ENCODE data around the gene RBM19. TPM values are rescaled to one million over a fixed set of nuclear protein-coding genes. Genes with fewer than 3 reads are reported as not detected.

RBM19 gene
- total RNA-seq = 10 to 100 TPM; 23.3 to 33.6 TPM
- 10 to 100 TPM; 17.9 to 20.4 TPM for polyA plus RNA-seq
- long read RNA-seq, donor 1, full-length matches to known transcripts = 1 of 1 reads
- long read RNA-seq, donor 1, partial matches to known transcripts = 0 of 1 reads
- long read RNA-seq, donor 1, other reads (novel, unspliced or antisense) = 0 of 1 reads
- long read RNA-seq, donor 2, full-length matches to known transcripts = 1 of 1 reads
- long read RNA-seq, donor 2, partial matches to known transcripts = 0 of 1 reads
- long read RNA-seq, donor 2, other reads (novel, unspliced or antisense) = 0 of 1 reads
- long read RNA-seq, donor 3 = 0 reads
- long read RNA-seq, donor 4 = 0 reads
- long read RNA-seq, donor 5 = 0 reads

GRCh38 chr12:113965951-113966797 lies at the start of gene RBM19:
Gene RBM19, minus strand, starts transcription at chr12:113966325. Its CDS starts 98 bp downstream, at chr12:113966227.
- H3K9ac ChIP-seq (ENCODE audit: insufficient read depth in 1 of 2, low read length in 2 of 2) = peak within 1 kb of the TSS; percentile 56 to 87
- ATAC-seq (ENCODE audit: insufficient read depth, low FRiP score) (peak; percentile 100), DNase-seq (peak; percentile 99)
- H3K36me3 ChIP-seq (ENCODE audit: control insufficient read depth in 4 of 4, insufficient read depth in 4 of 4, low read length in 4 of 4) = peaks cover 6 to 18% (median 11%) of the 10 kb centered on the region in 4 donors
- H3K27me3 ChIP-seq (ENCODE audit: control insufficient read depth in 3 of 3, insufficient read depth in 3 of 3, low read length in 2 of 3) = no peaks in the 10 kb centered on the region
- peak; percentile 77 for TF ChIP-seq CTCF (IDR thresholded peaks at IDR 0.05; ENCODE audit: control extremely low read depth, extremely low read depth)
- peak within 1 kb of the TSS; percentile 94 for H3K4me3 ChIP-seq
- H3K4me1 ChIP-seq (ENCODE audit: control insufficient read depth in 5 of 5, insufficient read depth in 5 of 5, low read length in 5 of 5) = peaks cover 0 to 8% (median 0%) of the 10 kb centered on the region in 5 donors
- 0% methylated on average over 46 of the region's 46 CpGs for WGBS, 2 donors
- peak within 1 kb of the TSS; percentile 35 to 40 for H3K27ac ChIP-seq (ENCODE audit: low read depth in 1 of 2, low read length in 1 of 2)
- no peaks in the 10 kb centered on the region for H3K9me3 ChIP-seq (ENCODE audit: control insufficient read depth in 4 of 4, insufficient read depth in 3 of 4, low read length in 3 of 4)

- no peak for ATAC-seq (ENCODE audit: insufficient read depth, low FRiP score)
- H3K4me1 ChIP-seq (ENCODE audit: control insufficient read depth in 5 of 5, insufficient read depth in 5 of 5, low read length in 5 of 5) = no peaks in the 10 kb centered on the region
- H3K27ac ChIP-seq (ENCODE audit: low read depth in 1 of 2, low read length in 1 of 2) = no peak overlapping the region
- WGBS, 2 donors = 35 to 41% methylated on average over 7 of the region's 7 CpGs
- TF ChIP-seq CTCF (IDR thresholded peaks at IDR 0.05; ENCODE audit: control extremely low read depth, extremely low read depth) = no peak
- no peak for DNase-seq
- peaks cover 0 to 21% (median 0%) of the 10 kb centered on the region in 3 donors for H3K27me3 ChIP-seq (ENCODE audit: control insufficient read depth in 3 of 3, insufficient read depth in 3 of 3, low read length in 2 of 3)
- no peaks in the 10 kb centered on the region for H3K9me3 ChIP-seq (ENCODE audit: control insufficient read depth in 4 of 4, insufficient read depth in 3 of 4, low read length in 3 of 4)
- H3K9ac ChIP-seq (ENCODE audit: insufficient read depth in 1 of 2, low read length in 2 of 2) = no peak overlapping the region
- no peaks in the 10 kb centered on the region for H3K36me3 ChIP-seq (ENCODE audit: control insufficient read depth in 4 of 4, insufficient read depth in 4 of 4, low read length in 4 of 4)
- no peak overlapping the region for H3K4me3 ChIP-seq
Observed at GRCh38 chr12:114015851-114016250, 49.7 kb upstream of the RBM19 start.

- peak in 2 of 3 donors; percentile 47 to 52 for DNase-seq
- WGBS, 2 donors = 49 to 53% methylated on average over 6 of the region's 6 CpGs
Observed at GRCh38 chr12:114013575-114014345, 47.6 kb upstream of the RBM19 start.

More at GRCh38 chr12:114013575-114014345, 47.6 kb upstream of the RBM19 start:
- Histone ChIP-seq H3K4me3 (no peak overlapping the region), H3K9me3 (ENCODE audit: control insufficient read depth in 4 of 4, insufficient read depth in 3 of 4, low read length in 3 of 4) (no peaks in the 10 kb centered on the region), H3K9ac (ENCODE audit: insufficient read depth in 1 of 2, low read length in 2 of 2) (no peak overlapping the region), H3K36me3 (ENCODE audit: control insufficient read depth in 4 of 4, insufficient read depth in 4 of 4, low read length in 4 of 4) (no peaks in the 10 kb centered on the region), H3K27ac (ENCODE audit: low read depth in 1 of 2, low read length in 1 of 2) (no peak overlapping the region), H3K27me3 (ENCODE audit: control insufficient read depth in 3 of 3, insufficient read depth in 3 of 3, low read length in 2 of 3) (peaks cover 0 to 12% (median 0%) of the 10 kb centered on the region in 3 donors), H3K4me1 (ENCODE audit: control insufficient read depth in 5 of 5, insufficient read depth in 5 of 5, low read length in 5 of 5) (no peaks in the 10 kb centered on the region)
- no peak for ATAC-seq (ENCODE audit: insufficient read depth, low FRiP score)
- no peak for TF ChIP-seq CTCF (IDR thresholded peaks at IDR 0.05; ENCODE audit: control extremely low read depth, extremely low read depth)

All from lung (tissue), 16 donors.